Suppressor macrophage (primary cell): Measurements from ENCODE around the gene GNG13.

Source experiments
- DNase-seq, 4 experiments: peaks; one replicate each; pipeline ENCODE4 v3.0.0-alpha.2; 2020 to 2022

Gene GNG13

DNA sequence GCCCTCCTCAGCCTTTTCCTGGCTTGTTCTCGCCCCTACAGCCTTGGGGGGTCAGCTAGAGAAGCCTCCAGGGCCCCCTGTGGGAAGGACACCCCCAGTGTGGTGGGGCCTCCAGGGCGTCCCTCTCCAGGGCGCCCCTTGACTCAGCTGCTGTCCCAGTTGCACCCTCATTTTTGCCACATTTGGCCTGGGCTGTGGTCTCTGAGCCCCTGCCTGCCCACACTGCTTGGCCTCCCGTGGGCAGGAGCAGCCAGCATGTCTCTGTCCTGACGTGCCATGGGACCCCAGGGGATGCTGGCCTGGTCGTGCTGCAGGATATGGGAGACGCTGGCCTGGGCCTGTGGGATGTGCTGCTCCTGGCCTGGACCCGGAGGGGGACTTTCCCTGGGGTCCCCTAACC, 7.1 kb downstream of the GNG13 start:
- no peak for DNase-seq

DNA sequence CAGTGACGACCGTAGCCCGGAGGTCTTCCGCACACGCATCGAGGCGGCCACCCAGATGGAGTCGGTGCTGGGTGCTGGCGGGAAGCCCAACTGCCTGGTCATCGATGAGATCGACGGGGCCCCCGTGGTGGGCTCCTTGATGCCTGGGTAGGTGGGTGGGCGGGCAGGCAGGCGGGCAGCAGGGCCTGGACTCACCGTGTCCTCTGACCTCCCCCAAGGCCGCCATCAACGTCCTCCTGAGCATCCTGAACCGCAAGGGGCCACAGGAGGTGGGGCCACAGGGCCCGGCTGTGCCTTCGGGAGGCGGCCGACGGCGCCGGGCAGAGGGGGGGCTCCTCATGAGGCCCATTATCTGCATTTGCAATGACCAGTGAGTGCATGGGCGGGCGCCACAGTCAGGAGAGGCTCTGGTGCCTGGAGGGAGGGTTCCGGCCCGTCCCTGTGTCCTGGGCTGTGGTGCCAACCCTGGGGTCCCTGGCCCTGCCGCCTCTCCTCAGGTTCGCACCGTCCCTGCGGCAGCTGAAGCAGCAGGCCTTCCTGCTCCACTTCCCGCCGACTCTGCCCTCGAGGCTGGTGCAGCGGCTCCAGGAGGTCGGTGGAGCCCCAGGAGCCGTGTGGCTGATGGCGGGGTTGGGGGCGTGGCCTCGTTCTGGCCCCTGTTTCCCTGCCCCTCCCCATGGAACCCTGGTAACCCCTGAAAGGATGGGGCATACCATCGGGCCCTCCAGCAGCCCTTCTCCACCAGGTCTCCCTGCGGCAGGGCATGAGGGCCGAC, 8.1 kb downstream of the GNG13 start:
- no peak for DNase-seq

- no peak for DNase-seq
Measured at GRCh38 chr16:791131-791530, 9.4 kb downstream of the GNG13 start.

DNA sequence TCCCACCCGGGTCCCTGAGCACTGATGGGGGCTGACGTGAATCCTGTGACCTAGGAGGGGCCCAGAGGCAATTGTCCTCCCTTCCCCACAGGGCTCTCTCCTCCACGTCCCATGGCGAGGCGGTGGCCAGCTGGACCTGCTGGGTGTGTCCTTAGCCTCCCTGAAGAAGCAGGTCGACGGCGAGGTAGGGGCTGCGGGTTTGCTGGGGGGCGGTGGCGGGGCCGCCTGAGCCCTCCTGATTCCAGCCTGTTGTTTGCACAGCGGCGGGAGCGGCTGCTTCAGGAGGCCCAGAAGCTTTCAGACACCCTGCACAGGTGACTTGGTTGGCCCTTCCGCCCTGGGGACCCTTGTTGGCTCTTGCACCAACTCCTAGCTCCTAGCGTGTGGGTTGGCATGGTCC, 10.4 kb downstream of the GNG13 start:
- DNase-seq, result no peak

GRCh38 chr16:789191-789850, 11.2 kb downstream of the GNG13 start:
- no peak for DNase-seq

DNA sequence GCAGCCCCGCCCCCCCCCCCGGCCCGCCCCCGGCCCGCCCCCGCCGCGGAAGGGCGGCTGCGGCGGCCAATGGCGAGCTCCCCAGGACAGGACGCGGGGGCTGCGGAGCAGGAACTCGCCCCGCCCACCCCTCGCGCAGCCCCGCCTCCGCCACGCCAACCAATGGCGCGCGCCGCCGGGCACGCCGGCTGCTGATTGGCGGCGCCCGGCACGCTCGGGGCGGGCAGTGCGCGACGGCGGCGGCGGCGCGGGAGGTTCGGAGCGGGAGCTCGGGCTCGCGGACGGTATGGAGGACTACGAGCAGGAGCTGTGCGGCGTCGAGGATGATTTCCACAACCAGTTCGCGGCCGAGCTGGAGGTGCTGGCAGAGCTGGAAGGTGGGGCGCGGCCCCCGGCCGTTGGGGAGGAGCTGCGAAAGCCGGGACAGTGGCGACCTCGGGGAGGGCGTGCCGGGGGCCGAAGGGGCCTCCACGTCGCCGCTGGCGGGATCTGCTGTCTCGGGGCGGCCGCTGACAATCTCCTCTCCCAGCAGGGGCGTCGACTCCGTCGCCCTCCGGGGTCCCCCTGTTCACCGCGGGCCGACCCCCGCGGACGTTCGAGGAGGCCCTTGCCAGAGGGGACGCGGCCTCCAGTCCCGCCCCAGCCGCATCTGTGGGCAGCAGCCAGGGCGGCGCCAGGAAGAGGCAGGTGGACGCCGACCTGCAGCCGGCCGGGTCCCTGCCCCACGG, 12.0 kb downstream of the GNG13 start, which contains the start of gene CHTF18:
TSS of gene CHTF18 (plus strand) at position 222 of the 728 bp plus-strand sequence. CDS start at position 287, 65 bp downstream.
- DNase-seq, result peak; percentile 95 to 99 (median 98)

DNA sequence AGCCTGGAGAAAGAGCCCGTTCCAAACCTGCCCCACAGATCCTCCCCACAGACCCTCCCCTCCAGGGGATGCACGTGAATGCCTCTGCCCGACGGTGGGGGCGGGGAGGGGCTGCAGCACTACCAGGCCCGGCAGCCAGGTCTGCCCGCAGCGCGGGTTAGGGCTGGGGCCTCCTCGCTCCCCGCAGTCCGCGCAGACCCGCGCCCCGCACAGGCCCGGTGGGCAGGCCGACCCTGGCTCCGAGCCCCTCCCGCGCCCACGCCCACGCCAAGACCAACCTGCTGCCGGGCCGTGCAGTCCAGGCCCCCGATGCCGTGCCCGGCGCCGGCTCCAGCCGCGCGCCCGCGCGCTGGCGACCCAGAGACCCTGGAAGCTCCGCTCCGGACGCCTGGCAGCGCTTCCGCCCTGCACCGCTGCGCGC, 12.5 kb downstream of the GNG13 start, which contains the start of gene RPUSD1:
TSS of gene RPUSD1 (minus strand) at position 404 of the 421 bp plus-strand sequence. CDS start 644 bp downstream, outside the sequence.
- peak in 1 of 4 experiments; percentile 9 for DNase-seq

DNA sequence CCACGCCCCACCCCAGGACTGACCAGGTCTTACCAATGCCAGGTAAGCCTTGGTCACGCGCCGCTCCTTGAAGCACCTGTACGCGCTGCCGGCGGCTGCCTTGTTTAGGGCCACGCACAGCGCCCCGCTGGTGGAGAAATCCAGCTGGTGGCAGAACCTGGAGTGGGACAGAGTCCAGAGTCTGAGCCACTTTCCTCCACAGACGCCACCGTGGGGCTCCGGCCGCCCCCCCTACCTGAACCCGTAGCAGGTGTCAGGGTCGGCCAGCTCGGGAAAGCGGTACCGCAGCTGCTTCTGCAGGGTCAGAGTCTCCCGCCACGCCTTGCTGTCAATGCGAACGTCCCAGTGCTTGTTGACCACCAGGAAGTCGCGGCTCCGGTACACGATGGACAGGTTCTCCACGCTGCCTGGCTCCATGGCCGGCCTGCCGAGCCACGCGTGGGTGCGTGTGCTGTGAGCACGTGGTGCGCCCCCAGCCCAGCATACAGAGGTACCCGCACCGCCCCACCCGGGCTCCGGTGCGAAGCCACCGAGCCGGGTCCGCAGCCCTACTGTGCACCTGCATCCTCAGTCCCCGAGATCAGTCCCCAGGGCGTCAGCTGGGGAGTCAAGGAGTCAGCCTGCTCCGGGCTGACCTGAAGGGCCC, 13.1 kb downstream of the GNG13 start:
- DNase-seq, result peak in 2 of 4 experiments; percentile 14 to 32

DNA sequence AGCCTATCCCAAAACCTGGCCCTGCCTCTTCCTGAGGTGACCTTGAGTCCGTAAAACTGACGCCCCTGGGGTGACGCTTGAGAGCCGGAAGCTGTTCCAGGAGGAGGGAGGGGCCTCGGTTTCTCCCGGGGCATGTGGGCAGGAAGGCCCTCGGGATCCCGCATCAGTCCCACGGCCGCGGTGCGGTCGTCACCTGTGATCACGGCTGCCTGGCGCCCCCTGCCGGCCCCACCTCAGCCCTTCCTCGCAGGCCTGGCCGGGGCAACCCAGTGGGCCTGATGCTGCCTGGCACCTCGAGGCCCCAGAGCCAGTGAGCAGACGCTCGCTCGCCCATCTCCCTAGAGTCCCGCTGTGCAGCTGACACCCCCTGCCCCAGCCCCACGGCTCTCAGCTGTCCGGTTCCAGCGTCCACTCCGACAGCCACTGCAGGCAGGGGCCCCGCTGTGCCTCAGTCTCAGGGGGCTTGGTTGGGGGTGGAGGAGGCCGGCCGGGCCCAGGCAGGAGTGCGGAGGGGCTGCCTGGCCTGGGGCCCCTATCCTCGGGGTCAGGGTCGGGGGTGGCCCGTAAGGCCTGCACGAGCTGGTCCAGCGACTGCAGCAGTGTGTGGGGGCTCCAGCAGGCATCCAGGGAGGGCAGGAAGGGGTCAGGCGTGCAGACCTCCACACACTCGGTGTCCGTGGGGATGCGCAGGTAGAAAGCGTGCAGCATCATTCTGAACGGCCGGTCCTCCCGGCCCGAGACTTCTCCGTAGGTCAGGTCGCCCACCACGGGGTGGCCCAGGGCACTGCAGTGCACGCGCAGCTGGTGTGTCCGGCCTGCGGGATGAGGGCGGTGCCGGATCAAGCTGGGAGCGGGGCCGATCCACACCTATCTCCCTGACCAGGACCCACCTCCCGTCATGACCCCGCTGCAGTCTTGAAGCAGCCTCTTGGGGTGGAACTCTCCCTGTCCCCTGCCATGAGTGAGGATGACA, 14.7 kb downstream of the GNG13 start:
- peak; percentile 70 to 91 (median 82) for DNase-seq

DNA sequence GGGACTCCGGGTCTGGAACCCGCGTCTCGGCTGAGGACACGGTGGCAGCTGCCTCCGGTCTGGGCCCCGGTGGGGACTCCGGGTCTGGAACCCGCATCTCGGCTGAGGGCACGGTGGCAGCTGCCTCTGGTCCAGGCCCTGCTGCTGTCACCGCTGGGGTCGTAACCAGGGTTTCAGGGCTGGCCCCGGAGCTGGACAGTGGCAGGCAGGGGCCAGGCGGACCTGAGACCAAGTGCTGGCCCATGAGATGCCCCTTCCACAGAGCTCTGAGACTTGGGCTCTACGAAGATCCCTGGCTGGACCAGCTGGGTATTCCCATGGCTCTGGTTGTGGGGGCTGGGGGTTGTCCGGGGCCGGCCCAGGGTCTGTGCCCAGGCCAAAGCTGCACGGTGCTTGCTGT, 16.1 kb downstream of the GNG13 start:
- DNase-seq, result no peak

DNA sequence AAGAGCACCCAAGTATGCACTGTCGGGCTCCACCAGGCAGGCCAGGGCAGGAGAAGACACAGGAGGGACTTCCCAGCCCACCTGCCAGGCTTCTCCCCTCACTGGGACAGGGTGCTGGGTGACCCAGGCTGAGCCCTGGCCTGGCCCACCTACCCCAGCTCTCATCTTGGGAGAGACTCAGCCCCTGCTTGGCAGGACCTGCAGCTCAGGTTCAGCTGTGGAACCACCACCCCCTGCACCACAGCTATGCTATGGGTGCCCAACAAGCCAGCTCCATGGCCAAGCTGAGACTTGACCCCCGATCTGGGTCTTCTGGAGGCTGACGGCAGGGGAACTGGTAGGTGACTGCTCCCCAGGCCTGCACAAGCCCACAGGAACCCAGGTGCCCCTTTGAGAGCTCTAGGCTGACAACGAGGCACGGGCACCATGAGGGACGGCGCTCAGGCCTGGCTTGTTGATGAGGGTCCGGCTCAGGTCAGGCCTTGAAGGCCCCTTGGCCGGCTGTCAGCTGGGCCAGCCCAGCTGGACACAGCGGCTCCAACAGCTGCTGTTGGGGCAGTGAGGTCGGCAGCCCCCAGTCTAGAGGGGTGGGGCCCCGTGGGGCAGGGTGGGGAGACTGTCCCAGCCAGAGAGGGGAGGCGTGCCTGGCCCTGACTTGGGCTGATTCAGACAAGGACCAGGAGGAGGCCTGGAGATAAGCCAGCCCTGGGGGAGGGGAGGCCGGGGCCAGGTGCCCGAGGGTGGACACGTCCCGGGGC, 17.0 kb downstream of the GNG13 start:
- no peak for DNase-seq

GRCh38 chr16:782766-783403, 17.6 kb downstream of the GNG13 start:
- DNase-seq, result no peak

DNA sequence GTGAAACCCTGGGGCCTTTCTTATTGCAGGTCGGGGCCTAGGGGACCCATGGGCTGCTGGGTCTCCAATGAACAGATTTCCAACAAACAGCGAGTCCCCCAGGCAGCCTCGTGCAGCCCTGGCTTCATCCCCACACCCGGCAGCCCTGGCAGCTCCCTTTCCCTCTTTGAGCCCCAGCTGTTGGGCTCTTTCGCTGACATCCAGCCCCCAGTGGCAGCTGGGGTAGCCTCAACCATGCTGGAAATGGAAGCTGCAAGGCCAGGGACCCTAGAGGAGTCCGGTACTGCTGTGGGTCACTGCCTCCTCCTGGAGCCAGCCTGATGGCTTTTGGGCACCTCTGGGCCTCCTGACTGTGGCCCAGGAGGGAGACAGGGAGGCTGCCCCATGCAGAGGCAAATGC, 18.3 kb downstream of the GNG13 start:
- DNase-seq, result no peak

DNA sequence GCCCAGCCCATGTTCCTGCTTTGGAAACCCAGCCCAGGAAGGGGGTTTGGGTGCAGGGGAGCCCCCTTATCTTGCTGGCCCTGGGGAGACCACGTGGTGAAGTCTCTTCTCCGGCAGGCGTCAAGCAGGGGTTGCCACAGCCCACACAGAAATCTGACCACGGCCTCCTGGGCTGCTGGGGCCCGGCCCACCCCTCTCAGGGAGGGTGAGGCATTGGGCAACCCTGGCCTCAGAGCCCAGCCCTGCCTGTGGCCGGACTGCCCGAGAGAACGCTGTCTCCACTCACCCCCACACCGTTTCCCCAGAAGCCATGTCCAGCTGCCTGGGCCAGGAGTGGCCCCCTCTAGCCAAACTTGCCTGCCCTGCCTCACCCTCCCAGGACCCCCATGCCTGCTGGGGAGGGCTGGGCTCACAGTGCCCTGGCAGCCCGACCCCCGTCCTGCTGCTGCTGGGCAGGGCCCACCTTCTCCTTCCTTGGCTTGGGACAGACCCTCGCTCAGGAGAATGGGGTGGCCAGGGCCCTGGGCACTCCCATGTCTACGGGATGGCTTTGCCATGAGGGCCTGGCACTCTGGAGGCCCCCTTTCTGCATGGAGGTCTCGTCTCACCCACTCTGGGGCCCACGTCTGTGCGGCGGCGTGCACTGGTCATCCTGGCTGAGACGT, 19.1 kb downstream of the GNG13 start:
- no peak for DNase-seq

- no peak for DNase-seq
Measured at GRCh38 chr16:780296-780695, 20.2 kb downstream of the GNG13 start.

- no peak for DNase-seq
Measured at GRCh38 chr16:779561-779960, 21.0 kb downstream of the GNG13 start.

DNA sequence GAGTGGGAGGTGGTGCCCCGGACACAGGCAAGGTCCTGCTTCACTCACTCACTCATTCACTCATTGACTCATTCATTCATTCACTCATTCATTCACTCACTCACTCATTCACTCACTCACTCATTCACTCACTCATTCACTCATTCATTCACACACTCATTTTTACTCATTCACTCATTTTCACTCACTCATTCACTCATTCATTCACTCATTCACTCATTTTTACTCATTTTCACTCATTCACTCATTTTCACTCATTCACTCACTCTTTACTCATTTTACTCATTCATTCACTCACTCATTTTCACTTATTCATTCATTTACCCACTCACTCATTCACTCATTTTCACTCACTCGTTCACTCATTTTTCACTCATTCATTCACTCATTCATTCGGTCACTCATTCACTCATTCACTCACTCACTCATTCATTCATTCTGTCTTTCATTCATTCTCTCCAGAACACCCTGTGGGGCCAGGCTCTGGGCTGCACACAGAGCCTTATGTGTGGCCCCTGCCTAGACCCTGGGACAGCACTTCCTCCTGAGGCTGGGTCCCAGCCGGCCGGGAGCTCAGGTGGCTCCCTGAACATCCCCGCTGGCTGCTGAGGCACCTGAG, 21.5 kb downstream of the GNG13 start:
- no peak for DNase-seq

DNA sequence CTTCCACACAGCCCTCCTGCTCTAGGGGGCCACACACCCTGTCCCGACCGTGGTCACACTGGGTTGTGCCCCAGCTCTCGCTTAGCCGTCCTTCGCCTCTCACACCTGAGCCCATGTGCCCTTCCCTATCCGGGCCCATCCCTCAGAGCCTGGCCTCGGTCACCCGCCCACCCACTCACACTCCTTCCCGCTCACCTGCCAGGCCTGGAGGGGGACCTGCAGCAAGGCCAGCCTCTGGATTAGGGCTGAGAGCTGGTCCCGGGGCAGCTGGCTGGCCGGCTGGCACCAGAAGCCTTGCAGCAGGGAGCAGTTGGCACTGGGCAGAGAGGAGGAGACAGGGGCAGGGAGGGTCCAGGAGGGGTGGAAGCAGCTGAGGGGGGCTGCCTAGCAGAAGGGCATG, 22.1 kb downstream of the GNG13 start:
- DNase-seq, result no peak

DNA sequence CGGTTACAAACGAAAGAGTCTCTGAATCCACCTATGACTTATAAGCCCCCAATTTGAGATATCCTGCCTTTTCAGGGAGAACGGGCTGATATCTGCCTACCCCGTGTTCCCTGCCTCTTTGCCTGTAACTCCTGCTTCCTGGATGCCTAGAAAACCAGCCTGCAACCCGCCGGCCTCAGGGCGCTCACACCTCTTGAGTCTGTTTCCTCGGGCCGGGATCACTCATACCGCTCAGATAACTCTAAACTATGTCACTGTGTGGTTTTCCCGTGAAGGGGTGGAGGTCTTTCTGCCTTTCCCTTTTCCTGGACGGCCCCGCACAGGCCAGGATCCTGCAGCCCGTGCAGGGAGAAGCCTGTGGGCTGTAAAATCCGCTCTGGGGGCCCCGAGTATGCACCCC, 22.7 kb downstream of the GNG13 start:
- no peak for DNase-seq
